Lung (tissue), 12 donors: Measurements from ENCODE around the gene PTX4. TPM values are rescaled to one million over a fixed set of nuclear protein-coding genes. Genes with fewer than 3 reads are reported as not detected.

Experiments used
- ATAC-seq: fragments of 200-7000 bp; cut with Tn5 transposase; one replicate; pipeline ENCODE4 v1.9.1; 2020; ENCODE audit warnings: moderate number of reproducible peaks; ENCODE audit not compliant: insufficient read depth, low FRiP score
- DNase-seq, 3 donors: peaks; one replicate each; pipeline ENCODE4 v3.0.0-alpha.2; 2013 to 2017
- H3K27ac ChIP-seq, 2 donors: one replicate each; pipeline ENCODE4 v1.5.1; 2013; ENCODE audit warnings: mild to moderate bottlenecking in 2 of 2, moderate library complexity in 2 of 2, control low read depth in 1 of 2, inconsistent platforms in 1 of 2, low read depth in 1 of 2, low read length in 1 of 2
- H3K27me3 ChIP-seq, 3 donors: one replicate each; pipeline ENCODE4 v1.5.1; 2013; ENCODE audit warnings: low read length in 2 of 3; ENCODE audit not compliant: control insufficient read depth in 3 of 3, insufficient read depth in 3 of 3
- H3K36me3 ChIP-seq, 4 donors: one replicate each; pipeline ENCODE4 v1.5.1; 2013; ENCODE audit warnings: low read length in 4 of 4, mild to moderate bottlenecking in 1 of 4, moderate library complexity in 1 of 4; ENCODE audit not compliant: control insufficient read depth in 4 of 4, insufficient read depth in 4 of 4
- H3K4me1 ChIP-seq, 5 donors: one replicate each; pipeline ENCODE4 v1.5.1; 2013; ENCODE audit warnings: low read length in 5 of 5, mild to moderate bottlenecking in 2 of 5, moderate library complexity in 1 of 5; ENCODE audit not compliant: control insufficient read depth in 5 of 5, insufficient read depth in 5 of 5
- H3K4me3 ChIP-seq: one replicate; pipeline ENCODE4 v1.5.1; 2013; ENCODE audit warnings: mild to moderate bottlenecking, control low read depth, moderate library complexity
- H3K9ac ChIP-seq, 2 donors: one replicate each; pipeline ENCODE4 v1.5.1; 2013; ENCODE audit warnings: low read length in 2 of 2, control low read depth in 1 of 2; ENCODE audit not compliant: insufficient read depth in 1 of 2
- H3K9me3 ChIP-seq, 4 donors: one replicate each; pipeline ENCODE4 v1.5.1; 2013; ENCODE audit warnings: low read length in 3 of 4, mild to moderate bottlenecking in 1 of 4, moderate library complexity in 1 of 4; ENCODE audit not compliant: control insufficient read depth in 4 of 4, insufficient read depth in 3 of 4
- CTCF ChIP-seq: IDR thresholded peaks from 2 replicates; pipeline ENCODE4 v1.5.1; 2012; ENCODE audit warnings: mild to moderate bottlenecking; ENCODE audit errors: control extremely low read depth, extremely low read depth
- WGBS, 2 donors: extraction: QIAGEN DNeasy Blood & Tissue Kit; methylation state at CpG; one replicate each; pipeline ENCODE4 v1.1.7; 2013; 5-methylcytosine and 5-hydroxymethylcytosine counted together
- polyA plus RNA-seq, 2 donors: library from polyadenylated mRNA; stranded (reverse); fragments of 200-250 nt; gene quantifications; one replicate each; pipeline ENCODE4 v1.2.1, GENCODE V29; 2013
- total RNA-seq, 2 donors: library from RNA; depleted of rRNA in 1 of 2; stranded (reverse); fragments of >200 nt in 1 of 2; gene quantifications; one replicate each; pipeline ENCODE4 v1.2.1, GENCODE V29; 2014 to 2021
- donor health status: control.
- donor health status: control.
- donor health status: Bipolar disorder and iron deficiency.
- donor health status: healthy.
- donor health status: DM: yes; HTN: yes; CAD: no.

PTX4 gene
- total and polyA plus RNA-seq, 4 donors, result 0.02 to 0.31 (median 0.25) TPM; not detected in 1

GRCh38 chr16:1446296-1447080 lies 42.3 kb downstream of the PTX4 start:
- Histone ChIP-seq H3K9ac (no peak overlapping the region), H3K27me3 (no peaks in the 10 kb centered on the region), H3K27ac (no peak overlapping the region), H3K4me1 (no peaks in the 10 kb centered on the region), H3K9me3 (no peaks in the 10 kb centered on the region), H3K4me3 (no peak overlapping the region), H3K36me3 (peaks cover 0 to 63% (median 6%) of the 10 kb centered on the region in 4 donors)
- WGBS, 2 donors, result 92 to 93% methylated on average over 41 of the region's 41 CpGs
- no peak for TF ChIP-seq CTCF
- no peak for ATAC-seq
- DNase-seq, result no peak

- H3K9ac ChIP-seq, result no peak overlapping the region
- 91% methylated on average over 22 to 25 of the region's 25 CpGs for WGBS, 2 donors
- ATAC-seq (no peak), DNase-seq (peak in 1 of 3 donors; percentile 9)
- H3K4me3 ChIP-seq, result no peak overlapping the region
- H3K4me1 ChIP-seq, result no peaks in the 10 kb centered on the region
- TF ChIP-seq CTCF, result no peak
- H3K9me3 ChIP-seq, result no peaks in the 10 kb centered on the region
- no peak overlapping the region for H3K27ac ChIP-seq
- peaks cover 0 to 55% (median 6%) of the 10 kb centered on the region in 4 donors for H3K36me3 ChIP-seq
- no peaks in the 10 kb centered on the region for H3K27me3 ChIP-seq
Observed at GRCh38 chr16:1445518-1446203, 43.1 kb downstream of the PTX4 start.

- peaks cover 0 to 48% (median 4%) of the 10 kb centered on the region in 4 donors for H3K36me3 ChIP-seq
- H3K27me3 ChIP-seq, result no peaks in the 10 kb centered on the region
- no peaks in the 10 kb centered on the region for H3K4me1 ChIP-seq
- H3K4me3 ChIP-seq, result no peak overlapping the region
- 85% methylated on average over 47 to 48 of the region's 48 CpGs for WGBS, 2 donors
- DNase-seq (peak in 1 of 3 donors; percentile 8), ATAC-seq (no peak)
- H3K27ac ChIP-seq, result no peak overlapping the region
- no peaks in the 10 kb centered on the region for H3K9me3 ChIP-seq
- H3K9ac ChIP-seq, result no peak overlapping the region
- TF ChIP-seq CTCF, result no peak
Observed at GRCh38 chr16:1444730-1445517, 43.8 kb downstream of the PTX4 start.
